ENCODE data around the gene FAM216A. TPM values are rescaled to one million over a fixed set of nuclear protein-coding genes. Genes with fewer than 3 reads are reported as not detected.

FAM216A gene
- total RNA-seq, 6 experiments from 2014 or later = 16.4 to 25.2 (median 18.0) TPM

- peaks cover 34% of the 10 kb centered on the region for H3K36me3 Mint-ChIP-seq (ENCODE audit: low read depth)
- no peaks in the 10 kb centered on the region for H3K9me3 Mint-ChIP-seq
- H3K4me1 Mint-ChIP-seq (ENCODE audit: low read depth) = peaks cover 39% of the 10 kb centered on the region
- peak overlapping the region; percentile 48 for H3K27ac Mint-ChIP-seq
- no peak for TF ChIP-seq CTCF (IDR thresholded peaks at IDR 0.05)
- H3K27me3 Mint-ChIP-seq (ENCODE audit: insufficient read depth) = no peaks in the 10 kb centered on the region
- H3K4me3 Mint-ChIP-seq = no peak overlapping the region; the same call in 1 of the 2 replicates
- peak; percentile 59 for DNase-seq
Measured at GRCh38 chr12:110531741-110532333, 63.2 kb downstream of the FAM216A start.

- H3K27ac Mint-ChIP-seq = no peak overlapping the region
- H3K4me3 Mint-ChIP-seq = no peak overlapping the region
- TF ChIP-seq CTCF (IDR thresholded peaks at IDR 0.05) = no peak
- H3K4me1 Mint-ChIP-seq (ENCODE audit: low read depth) = peaks cover 47% of the 10 kb centered on the region
- DNase-seq = no peak
- H3K36me3 Mint-ChIP-seq (ENCODE audit: low read depth) = peaks cover 39% of the 10 kb centered on the region
- H3K27me3 Mint-ChIP-seq (ENCODE audit: insufficient read depth) = no peaks in the 10 kb centered on the region
- H3K9me3 Mint-ChIP-seq = no peaks in the 10 kb centered on the region
Measured at GRCh38 chr12:110532644-110533043, 64.0 kb downstream of the FAM216A start.

- Mint-ChIP-seq H3K27me3 (ENCODE audit: insufficient read depth) (no peaks in the 10 kb centered on the region), H3K4me3 (no peak overlapping the region), H3K27ac (no peak overlapping the region), H3K4me1 (ENCODE audit: low read depth) (peaks cover 56% of the 10 kb centered on the region), H3K9me3 (no peaks in the 10 kb centered on the region), H3K36me3 (ENCODE audit: low read depth) (peaks cover 43% of the 10 kb centered on the region)
- peak; percentile 5 for DNase-seq
- no peak for TF ChIP-seq CTCF (IDR thresholded peaks at IDR 0.05)
Measured at GRCh38 chr12:110533607-110534006, 65.0 kb downstream of the FAM216A start.

- peaks cover 68% of the 10 kb centered on the region for H3K4me1 Mint-ChIP-seq (ENCODE audit: low read depth)
- no peak for DNase-seq
- peaks cover 45% of the 10 kb centered on the region for H3K36me3 Mint-ChIP-seq (ENCODE audit: low read depth)
- no peak overlapping the region for H3K4me3 Mint-ChIP-seq
- no peak for TF ChIP-seq CTCF (IDR thresholded peaks at IDR 0.05)
- H3K27ac Mint-ChIP-seq = no peak overlapping the region
- no peaks in the 10 kb centered on the region for H3K27me3 Mint-ChIP-seq (ENCODE audit: insufficient read depth)
- H3K9me3 Mint-ChIP-seq = no peaks in the 10 kb centered on the region
Measured at GRCh38 chr12:110534811-110535210, 66.2 kb downstream of the FAM216A start.

GRCh38 chr12:110536834-110537604, 68.4 kb downstream of the FAM216A start:
- no peak for DNase-seq
- Mint-ChIP-seq H3K4me1 (ENCODE audit: low read depth) (peaks cover 68% of the 10 kb centered on the region), H3K36me3 (ENCODE audit: low read depth) (peaks cover 42% of the 10 kb centered on the region), H3K4me3 (no peak overlapping the region), H3K27me3 (ENCODE audit: insufficient read depth) (no peaks in the 10 kb centered on the region), H3K27ac (no peak overlapping the region), H3K9me3 (no peaks in the 10 kb centered on the region)
- no peak for TF ChIP-seq CTCF (IDR thresholded peaks at IDR 0.05)

All from HFFc6 (cell line).